Suppressor macrophage treated with lipopolysaccharide for 1 hour (primary cell): Measurements from ENCODE around the gene B4GALT2.
A peak's percentile ranks its signal among the peaks of the same experiment; 100 is the strongest.

Experiments
- DNase-seq, 3 donors: peaks; one replicate each; pipeline ENCODE4 v3.0.0-alpha.2; 2020 to 2022

The B4GALT2 gene

GRCh38 chr1:43947061-43947873, 31.7 kb upstream of the B4GALT2 start:
- no peak for DNase-seq

- DNase-seq, result no peak
Measured at GRCh38 chr1:43947874-43948437, 31.1 kb upstream of the B4GALT2 start.

- DNase-seq, result no peak
Measured at GRCh38 chr1:43949678-43950077, 29.3 kb upstream of the B4GALT2 start.

- no peak for DNase-seq
Measured at GRCh38 chr1:43951021-43951985, 27.7 kb upstream of the B4GALT2 start.

GRCh38 chr1:43952731-43953346, 26.2 kb upstream of the B4GALT2 start:
- DNase-seq, result no peak

GRCh38 chr1:43953361-43953760, 25.6 kb upstream of the B4GALT2 start:
- no peak for DNase-seq

- DNase-seq, result no peak
Measured at GRCh38 chr1:43954036-43954435, 25.0 kb upstream of the B4GALT2 start.

GRCh38 chr1:43956234-43956633, 22.8 kb upstream of the B4GALT2 start:
- no peak for DNase-seq

- DNase-seq, result no peak
Measured at GRCh38 chr1:43957407-43958040, 21.5 kb upstream of the B4GALT2 start.

GRCh38 chr1:43958351-43959255, 20.4 kb upstream of the B4GALT2 start:
- DNase-seq, result no peak

GRCh38 chr1:43960798-43961197, 18.2 kb upstream of the B4GALT2 start:
- DNase-seq, result no peak

- no peak for DNase-seq
Measured at GRCh38 chr1:43961692-43962091, 17.3 kb upstream of the B4GALT2 start.

- no peak for DNase-seq
Measured at GRCh38 chr1:43962324-43962723, 16.7 kb upstream of the B4GALT2 start.

- no peak for DNase-seq
Measured at GRCh38 chr1:43963006-43963405, 16.0 kb upstream of the B4GALT2 start.

GRCh38 chr1:43963890-43964289, 15.1 kb upstream of the B4GALT2 start:
- no peak for DNase-seq

GRCh38 chr1:43965316-43965715, 13.7 kb upstream of the B4GALT2 start:
- DNase-seq, result no peak

- DNase-seq, result peak in 1 of 3 donors; percentile 59
Measured at GRCh38 chr1:43968348-43968948, 10.6 kb upstream of the B4GALT2 start.

GRCh38 chr1:43969416-43969745, 9.6 kb upstream of the B4GALT2 start:
- no peak for DNase-seq

- peak; percentile 97 to 98 (median 97) for DNase-seq
Measured at GRCh38 chr1:43969746-43970466, 9.1 kb upstream of the B4GALT2 start, which contains the start of gene DPH2. DPH2 (plus strand) TSS chr1:43970010; CDS start chr1:43970176, 166 bp downstream.

GRCh38 chr1:43970502-43970901, 8.5 kb upstream of the B4GALT2 start:
- no peak for DNase-seq
